Upper lobe of left lung (tissue), 4 donors: ENCODE data around the gene AIF1.

ENCODE experiments used
- EP300 ChIP-seq, 4 donors: sonication (generic); formaldehyde crosslinking; IDR thresholded peaks; one replicate each; pipeline ENCODE4 v1.5.1; 2017; ENCODE audit warnings: antibody characterized with exemption in 4 of 4, control low read depth in 2 of 4
- POLR2A ChIP-seq, 4 donors: fragments of 450-650 bp; IDR thresholded peaks; one replicate each; pipeline ENCODE4 v1.5.1; 2016 to 2017; ENCODE audit warnings: antibody characterized with exemption in 4 of 4, mild to moderate bottlenecking in 2 of 4
- POLR2AphosphoS5 ChIP-seq, 2 donors: sonication (generic); formaldehyde crosslinking; IDR thresholded peaks; one replicate each; pipeline ENCODE4 v1.5.1; 2017; ENCODE audit warnings: antibody characterized with exemption in 2 of 2
- TF ChIP-seq, protein P1 (sequence below), 6 experiments: fragments of 450-650 bp in 4 of 6; fragments of 200-600 bp in 2 of 6; sonication (generic) in 2 of 6; IDR thresholded peaks; one replicate each; pipeline ENCODE4 v1.5.1; 2016 to 2019; ENCODE audit warnings: antibody characterized with exemption in 6 of 6

DNA sequence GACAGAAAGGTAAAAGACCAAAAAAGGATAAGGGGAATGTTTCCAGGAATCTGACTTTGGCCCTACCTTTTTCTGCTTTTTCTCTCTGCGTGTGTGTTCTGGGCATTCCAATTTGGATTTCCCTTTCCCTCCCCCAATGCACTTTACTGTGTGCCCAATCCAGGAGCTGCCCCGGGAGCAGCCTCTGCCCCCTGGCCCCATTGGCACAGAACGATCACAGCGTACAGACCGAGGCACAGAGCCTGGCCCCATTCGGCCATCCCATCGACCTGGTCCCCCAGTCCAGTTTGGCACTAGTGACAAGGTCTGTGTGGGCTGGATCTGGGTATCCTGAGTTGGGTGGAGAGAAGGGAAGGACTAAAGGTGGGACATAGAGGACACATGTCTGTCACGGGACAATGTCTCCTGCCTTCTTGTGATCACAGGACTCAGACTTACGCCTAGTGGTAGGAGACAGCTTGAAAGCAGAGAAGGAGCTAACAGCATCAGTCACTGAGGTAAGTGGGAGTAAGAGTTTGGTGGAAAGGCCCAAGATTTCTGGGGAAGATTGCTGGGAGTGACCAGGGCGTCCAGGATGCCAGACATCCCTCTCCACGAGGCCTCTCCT is 20.0 kb downstream of the AIF1 start:
- TF ChIP-seq POLR2A (IDR thresholded peaks at IDR 0.05): no peak
- TF ChIP-seq, protein P1, sequence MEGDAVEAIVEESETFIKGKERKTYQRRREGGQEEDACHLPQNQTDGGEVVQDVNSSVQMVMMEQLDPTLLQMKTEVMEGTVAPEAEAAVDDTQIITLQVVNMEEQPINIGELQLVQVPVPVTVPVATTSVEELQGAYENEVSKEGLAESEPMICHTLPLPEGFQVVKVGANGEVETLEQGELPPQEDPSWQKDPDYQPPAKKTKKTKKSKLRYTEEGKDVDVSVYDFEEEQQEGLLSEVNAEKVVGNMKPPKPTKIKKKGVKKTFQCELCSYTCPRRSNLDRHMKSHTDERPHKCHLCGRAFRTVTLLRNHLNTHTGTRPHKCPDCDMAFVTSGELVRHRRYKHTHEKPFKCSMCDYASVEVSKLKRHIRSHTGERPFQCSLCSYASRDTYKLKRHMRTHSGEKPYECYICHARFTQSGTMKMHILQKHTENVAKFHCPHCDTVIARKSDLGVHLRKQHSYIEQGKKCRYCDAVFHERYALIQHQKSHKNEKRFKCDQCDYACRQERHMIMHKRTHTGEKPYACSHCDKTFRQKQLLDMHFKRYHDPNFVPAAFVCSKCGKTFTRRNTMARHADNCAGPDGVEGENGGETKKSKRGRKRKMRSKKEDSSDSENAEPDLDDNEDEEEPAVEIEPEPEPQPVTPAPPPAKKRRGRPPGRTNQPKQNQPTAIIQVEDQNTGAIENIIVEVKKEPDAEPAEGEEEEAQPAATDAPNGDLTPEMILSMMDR (IDR thresholded peaks at IDR 0.05): no peak
- TF ChIP-seq POLR2AphosphoS5 (IDR thresholded peaks at IDR 0.05): no peak
- no peak for TF ChIP-seq EP300 (IDR thresholded peaks at IDR 0.05)
